ENCODE measurements around the gene EXD3. TPM values are rescaled to one million over a fixed set of nuclear protein-coding genes. Genes with fewer than 3 reads are reported as not detected.
A peak's percentile ranks its signal among the peaks of the same experiment; 100 is the strongest.

Gene EXD3
- total RNA-seq, 2 donors from 2014 or later, result 5.9 to 6.0 TPM

GRCh38 chr9:137447722-137448601, 25.0 kb upstream of the EXD3 start:
- TF ChIP-seq CTCF (IDR thresholded peaks at IDR 0.05), result no peak
- H3K9me3 ChIP-seq, result no peaks in the 10 kb centered on the region

GRCh38 chr9:137446851-137447471, 24.0 kb upstream of the EXD3 start:
- Histone ChIP-seq H3K27ac (no peak overlapping the region), H3K9me3 (peaks cover 0 to 3% of the 10 kb centered on the region in 2 donors), H3K36me3 (peaks cover 5% of the 10 kb centered on the region), H3K27me3 (no peaks in the 10 kb centered on the region), H3K4me3 (no peak overlapping the region), H3K4me1 (peaks cover 0 to 9% of the 10 kb centered on the region in 2 donors)
- no peak for TF ChIP-seq CTCF (IDR thresholded peaks at IDR 0.05)
- DNase-seq (ENCODE audit: low spot score), result no peak

More at GRCh38 chr9:137447722-137448601, 25.0 kb upstream of the EXD3 start:
- H3K36me3 ChIP-seq, result peaks cover 10% of the 10 kb centered on the region
- H3K4me3 ChIP-seq, result no peak overlapping the region
- H3K27ac ChIP-seq, result no peak overlapping the region
- DNase-seq (ENCODE audit: low spot score), result no peak
- no peaks in the 10 kb centered on the region for H3K27me3 ChIP-seq
- peaks cover 0 to 9% of the 10 kb centered on the region in 2 donors for H3K4me1 ChIP-seq

- peaks cover 0 to 4% of the 10 kb centered on the region in 2 donors for H3K9me3 ChIP-seq
- no peak for TF ChIP-seq CTCF (IDR thresholded peaks at IDR 0.05)
- H3K36me3 ChIP-seq, result peaks cover 5% of the 10 kb centered on the region
- no peak for DNase-seq (ENCODE audit: low spot score)
- H3K4me1 ChIP-seq, result peaks cover 0 to 18% of the 10 kb centered on the region in 2 donors
- peaks cover 0 to 4% of the 10 kb centered on the region in 2 donors for H3K27me3 ChIP-seq
- H3K4me3 ChIP-seq, result no peak overlapping the region
- no peak overlapping the region for H3K27ac ChIP-seq
Measured at GRCh38 chr9:137445930-137446431, 23.0 kb upstream of the EXD3 start.

- peaks cover 5% of the 10 kb centered on the region for H3K36me3 ChIP-seq
- peak; percentile 80 to 89 for TF ChIP-seq CTCF (IDR thresholded peaks at IDR 0.05)
- H3K27me3 ChIP-seq, result peaks cover 0 to 4% of the 10 kb centered on the region in 2 donors
- H3K9me3 ChIP-seq, result peaks cover 0 to 4% of the 10 kb centered on the region in 2 donors
- peaks cover 0 to 18% of the 10 kb centered on the region in 2 donors for H3K4me1 ChIP-seq
- H3K27ac ChIP-seq, result no peak overlapping the region
- no peak overlapping the region for H3K4me3 ChIP-seq
- peak; percentile 89 for DNase-seq (ENCODE audit: low spot score)
Measured at GRCh38 chr9:137445275-137445807, 22.4 kb upstream of the EXD3 start.

- H3K4me1 ChIP-seq, result peaks cover 0 to 18% of the 10 kb centered on the region in 2 donors
- H3K27ac ChIP-seq, result no peak overlapping the region
- no peak for TF ChIP-seq CTCF (IDR thresholded peaks at IDR 0.05)
- no peak overlapping the region for H3K4me3 ChIP-seq
- peaks cover 0 to 4% of the 10 kb centered on the region in 2 donors for H3K27me3 ChIP-seq
- peaks cover 2% of the 10 kb centered on the region for H3K36me3 ChIP-seq
- DNase-seq (ENCODE audit: low spot score), result no peak
- peaks cover 0 to 4% of the 10 kb centered on the region in 2 donors for H3K9me3 ChIP-seq
Measured at GRCh38 chr9:137444106-137444790, 21.3 kb upstream of the EXD3 start.

Measured in right atrium auricular region (tissue), 2 donors.